Measurements from ENCODE around the gene GIMD1. TPM values are rescaled to one million over a fixed set of nuclear protein-coding genes. Genes with fewer than 3 reads are reported as not detected.

Gene GIMD1
- polyA plus RNA-seq, 1 experiment: not detected

DNA sequence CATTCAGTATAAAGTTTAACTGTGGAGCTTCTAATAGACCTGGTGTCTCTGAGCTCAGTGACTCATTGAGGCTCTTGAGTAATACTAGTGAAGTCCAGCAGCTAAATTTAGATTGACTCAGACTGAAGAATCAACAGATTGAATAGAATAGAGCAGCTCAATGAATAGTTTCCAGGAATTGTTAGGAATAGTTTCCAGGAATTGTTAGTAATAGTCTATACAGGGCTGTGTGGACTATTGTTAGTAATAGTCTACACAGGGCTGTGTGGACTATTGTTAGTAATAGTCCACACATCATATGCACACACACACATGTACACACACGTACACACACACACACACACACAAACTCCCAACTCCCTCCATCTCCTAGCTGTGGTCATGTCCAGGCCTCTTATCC, 3.0 kb downstream of the GIMD1 start:
- DNase-seq (ENCODE audit: low read depth): peak; percentile 69
- Histone ChIP-seq H3K36me3 (ENCODE audit: control insufficient read depth, insufficient read depth, low read length) (no peaks in the 10 kb centered on the region), H3K4me3 (ENCODE audit: low read depth, low read length) (no peak overlapping the region), H3K27me3 (ENCODE audit: control insufficient read depth, insufficient read depth, low read length) (no peaks in the 10 kb centered on the region)
- CTCF ChIA-PET: interaction anchor here (0.7 to 1.9 kb wide), 6 partner anchors 99 to 532 kb away, joined by 3 to 8 read pairs (median 4); no protein-coding TSS in a partner anchor
- TF ChIP-seq, protein P1, sequence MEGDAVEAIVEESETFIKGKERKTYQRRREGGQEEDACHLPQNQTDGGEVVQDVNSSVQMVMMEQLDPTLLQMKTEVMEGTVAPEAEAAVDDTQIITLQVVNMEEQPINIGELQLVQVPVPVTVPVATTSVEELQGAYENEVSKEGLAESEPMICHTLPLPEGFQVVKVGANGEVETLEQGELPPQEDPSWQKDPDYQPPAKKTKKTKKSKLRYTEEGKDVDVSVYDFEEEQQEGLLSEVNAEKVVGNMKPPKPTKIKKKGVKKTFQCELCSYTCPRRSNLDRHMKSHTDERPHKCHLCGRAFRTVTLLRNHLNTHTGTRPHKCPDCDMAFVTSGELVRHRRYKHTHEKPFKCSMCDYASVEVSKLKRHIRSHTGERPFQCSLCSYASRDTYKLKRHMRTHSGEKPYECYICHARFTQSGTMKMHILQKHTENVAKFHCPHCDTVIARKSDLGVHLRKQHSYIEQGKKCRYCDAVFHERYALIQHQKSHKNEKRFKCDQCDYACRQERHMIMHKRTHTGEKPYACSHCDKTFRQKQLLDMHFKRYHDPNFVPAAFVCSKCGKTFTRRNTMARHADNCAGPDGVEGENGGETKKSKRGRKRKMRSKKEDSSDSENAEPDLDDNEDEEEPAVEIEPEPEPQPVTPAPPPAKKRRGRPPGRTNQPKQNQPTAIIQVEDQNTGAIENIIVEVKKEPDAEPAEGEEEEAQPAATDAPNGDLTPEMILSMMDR (IDR thresholded peaks at IDR 0.05; ENCODE audit: insufficient read depth, low read depth, low read length): no peak
- POLR2A ChIA-PET: interaction anchor here (0.7 to 0.9 kb wide), 2 partner anchors 121 to 218 kb away, joined by 3 to 6 read pairs; no protein-coding TSS in a partner anchor

DNA sequence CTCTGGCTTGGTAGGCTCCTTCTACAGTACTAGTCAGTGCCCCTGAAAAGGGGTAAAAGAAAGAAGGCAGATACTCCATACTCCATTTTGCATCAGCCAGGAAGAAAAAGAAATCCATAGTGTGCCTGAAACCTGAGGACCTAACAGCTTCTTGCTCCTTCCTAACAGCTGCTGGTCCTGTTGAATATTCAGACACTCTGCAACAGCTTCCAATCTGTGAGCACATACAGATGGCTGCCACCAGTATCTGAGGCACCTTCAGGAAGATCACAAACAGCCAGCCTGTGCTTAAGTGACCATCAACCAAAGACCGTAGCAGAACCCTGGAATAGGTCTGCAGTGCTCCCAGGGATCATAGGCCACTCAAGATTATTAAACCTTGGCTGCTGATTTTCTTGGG, 4.3 kb downstream of the GIMD1 start:
- Histone ChIP-seq H3K36me3 (ENCODE audit: control insufficient read depth, insufficient read depth, low read length) (no peaks in the 10 kb centered on the region), H3K4me3 (ENCODE audit: low read depth, low read length) (no peak overlapping the region), H3K27me3 (ENCODE audit: control insufficient read depth, insufficient read depth, low read length) (no peaks in the 10 kb centered on the region)
- no peak for DNase-seq (ENCODE audit: low read depth)
- TF ChIP-seq, protein P1 (IDR thresholded peaks at IDR 0.05; ENCODE audit: insufficient read depth, low read depth, low read length): no peak
- CTCF ChIA-PET: interaction anchor here (1.9 kb wide), 1 partner anchor 139 kb away, joined by 8 read pairs; no protein-coding TSS in a partner anchor
- POLR2A ChIA-PET: interaction anchor here (0.6 kb wide), 1 partner anchor 106 kb away, joined by 3 read pairs; no protein-coding TSS in a partner anchor

- H3K27me3 ChIP-seq (ENCODE audit: control insufficient read depth, insufficient read depth, low read length): no peaks in the 10 kb centered on the region
- ChIA-PET POLR2A (no interaction called here), CTCF (interaction anchor here (0.7 kb wide), 1 partner anchor 20 kb away, joined by 3 read pairs; no protein-coding TSS in a partner anchor)
- TF ChIP-seq, protein P1 (IDR thresholded peaks at IDR 0.05; ENCODE audit: insufficient read depth, low read depth, low read length): no peak
- no peak overlapping the region for H3K4me3 ChIP-seq (ENCODE audit: low read depth, low read length)
- no peak for DNase-seq (ENCODE audit: low read depth)
- H3K36me3 ChIP-seq (ENCODE audit: control insufficient read depth, insufficient read depth, low read length): no peaks in the 10 kb centered on the region
Measured at GRCh38 chr4:106362086-106362825, 6.3 kb downstream of the GIMD1 start.

GRCh38 chr4:106358899-106359298, 9.7 kb downstream of the GIMD1 start:
- TF ChIP-seq, protein P1 (IDR thresholded peaks at IDR 0.05; ENCODE audit: insufficient read depth, low read depth, low read length): no peak
- Histone ChIP-seq H3K4me3 (ENCODE audit: low read depth, low read length) (no peak overlapping the region), H3K36me3 (ENCODE audit: control insufficient read depth, insufficient read depth, low read length) (no peaks in the 10 kb centered on the region), H3K27me3 (ENCODE audit: control insufficient read depth, insufficient read depth, low read length) (no peaks in the 10 kb centered on the region)
- peak; percentile 59 for DNase-seq (ENCODE audit: low read depth)
- CTCF ChIA-PET: no interaction called here
- POLR2A ChIA-PET: interaction anchor here (0.6 kb wide), 1 partner anchor 9 kb away, joined by 4 read pairs; no protein-coding TSS in a partner anchor

GRCh38 chr4:106355193-106355592, 13.4 kb downstream of the GIMD1 start:
- ChIA-PET CTCF (no interaction called here), POLR2A (no interaction called here)
- Histone ChIP-seq H3K36me3 (ENCODE audit: control insufficient read depth, insufficient read depth, low read length) (no peaks in the 10 kb centered on the region; the same call in 1 of the 2 replicates), H3K4me3 (ENCODE audit: low read depth, low read length) (no peak overlapping the region), H3K27me3 (ENCODE audit: control insufficient read depth, insufficient read depth, low read length) (no peaks in the 10 kb centered on the region)
- TF ChIP-seq, protein P1 (IDR thresholded peaks at IDR 0.05; ENCODE audit: insufficient read depth, low read depth, low read length): no peak
- no peak for DNase-seq (ENCODE audit: low read depth)
